A549 (cell line): ENCODE data around the gene SORBS1. TPM values are rescaled to one million over a fixed set of nuclear protein-coding genes. Genes with fewer than 3 reads are reported as not detected.
A peak's percentile ranks its signal among the peaks of the same experiment; 100 is the strongest.

Source experiments
- ATAC-seq, 2 experiments: fragments of 200-7000 bp in 1 of 2; fragments of >200 bp in 1 of 2; cut with Nextera tagmentation in 1 of 2; cut with Tn5 transposase in 1 of 2; 3 replicates each; pipeline versions ENCODE4 v1.8.0 to v1.9.1; 2018 to 2020; ENCODE audit warnings: mild to moderate bottlenecking in 1 of 2, moderate library complexity in 1 of 2
- CTCF ChIA-PET: fragments of 300-600 bp; sonication (Branson Sonifier 250); formaldehyde crosslinking; extraction: SDS; loops from one replicate; lab custom pipeline; 2021; ENCODE audit warnings: antibody characterized with exemption, inconsistent platforms; lab: Yijun Ruan, JAX
- POLR2A ChIA-PET: fragments of 350-600 bp; formaldehyde crosslinking; extraction: SDS; loops from one replicate; lab custom pipeline; 2021; ENCODE audit warnings: antibody characterized with exemption, inconsistent platforms; lab: Yijun Ruan, JAX
- DNase-seq, 2 experiments: peaks; one replicate each; pipeline versions ENCODE4 v3.0.0 to v3.0.0-alpha.2; 2011 to 2016; ENCODE audit warnings: low read depth in 1 of 2, low spot score in 1 of 2
- FAIRE-seq: peaks from 2 replicates; lab custom pipeline; 2011; peaks lifted over from hg19 to GRCh38; lab: Jason Lieb, UNC
- H3K27ac ChIP-seq, 2 experiments: fragments of >200 bp; sonication (Bioruptor Twin); formaldehyde crosslinking; 3 replicates each; pipeline ENCODE4 v1.5.1; 2016 to 2017
- H3K4me1 ChIP-seq: fragments of >200 bp; sonication (Bioruptor Twin); formaldehyde crosslinking; 3 replicates; pipeline ENCODE4 v1.6.1; 2016
- H3K4me2 ChIP-seq: fragments of >200 bp; sonication (Bioruptor Twin); formaldehyde crosslinking; 3 replicates; pipeline ENCODE4 v1.6.1; 2016
- H3K4me3 ChIP-seq: fragments of >200 bp; sonication (Bioruptor Twin); formaldehyde crosslinking; 3 replicates; pipeline ENCODE4 v1.5.1; 2016
- H3K9me3 ChIP-seq: fragments of >200 bp; sonication (Bioruptor Twin); formaldehyde crosslinking; 3 replicates; pipeline ENCODE4 v1.6.1; 2016
- BHLHE40 ChIP-seq: IDR thresholded peaks from 2 replicates; pipeline ENCODE4 v1.6.1; 2012; ENCODE audit warnings: low read depth, low read length, inconsistent platforms
- CBX8 ChIP-seq: fragments of 200-600 bp; sonication (generic); IDR thresholded peaks from 2 replicates; pipeline ENCODE4 v1.6.1; 2016
- CEBPB ChIP-seq, 2 experiments: fragments of >200 bp in 1 of 2; sonication (Bioruptor Twin) in 1 of 2; formaldehyde crosslinking in 1 of 2; IDR thresholded peaks; 2 replicates each; pipeline ENCODE4 v1.6.1; 2012 to 2016
- E2F6 ChIP-seq: IDR thresholded peaks from 2 replicates; pipeline ENCODE4 v1.6.1; 2012; ENCODE audit warnings: low read depth, borderline replicate concordance
- EHF ChIP-seq: fragments of 250-450 bp; sonication (Bioruptor Pico); IDR thresholded peaks from 2 replicates; pipeline ENCODE4 v1.5.0; 2020; ENCODE audit warnings: mild to moderate bottlenecking
- EHMT2 ChIP-seq: fragments of 200-600 bp; sonication (generic); IDR thresholded peaks from 2 replicates; pipeline ENCODE4 v1.6.1; 2016; ENCODE audit warnings: antibody characterized with exemption, low read depth, mild to moderate bottlenecking, moderate library complexity
- EP300 ChIP-seq, 2 experiments: fragments of >200 bp; sonication (Bioruptor Twin); formaldehyde crosslinking; IDR thresholded peaks; 2 replicates in 1 of 2; 3 replicates in 1 of 2; pipeline ENCODE4 v1.6.1; 2016 to 2017
- FOSL2 ChIP-seq, 2 experiments: fragments of 450-650 bp in 1 of 2; fragments of >200 bp in 1 of 2; sonication (Bioruptor Twin) in 1 of 2; formaldehyde crosslinking; IDR thresholded peaks; 2 replicates each; pipeline versions ENCODE4 v1.5.0 to v1.6.1; 2016 to 2020; ENCODE audit warnings: mild to moderate bottlenecking in 1 of 2, moderate library complexity in 1 of 2
- GATA3 ChIP-seq: IDR thresholded peaks from 2 replicates; pipeline ENCODE4 v1.6.1; 2012; ENCODE audit warnings: borderline replicate concordance
- HOXA7 ChIP-seq: fragments of 250-450 bp; sonication (Bioruptor Pico); IDR thresholded peaks from 2 replicates; pipeline ENCODE4 v1.5.0; 2020; ENCODE audit warnings: mild to moderate bottlenecking, moderate library complexity
- HOXB13 ChIP-seq: fragments of 250-450 bp; sonication (Bioruptor Pico); IDR thresholded peaks from 2 replicates; pipeline ENCODE4 v1.5.0; 2020; ENCODE audit warnings: low read depth, mild to moderate bottlenecking, moderate library complexity
- HOXB5 ChIP-seq: fragments of 250-450 bp; sonication (Bioruptor Pico); IDR thresholded peaks from 2 replicates; pipeline ENCODE4 v1.5.0; 2020; ENCODE audit warnings: mild to moderate bottlenecking, moderate library complexity
- JUN ChIP-seq, 2 experiments: fragments of >200 bp; sonication (Bioruptor Twin); formaldehyde crosslinking; IDR thresholded peaks; 2 replicates in 1 of 2; 3 replicates in 1 of 2; pipeline ENCODE4 v1.6.1; 2016 to 2017
- JUNB ChIP-seq: fragments of >200 bp; sonication (Bioruptor Twin); formaldehyde crosslinking; IDR thresholded peaks from 2 replicates; pipeline ENCODE4 v1.6.1; 2016
- MAX ChIP-seq: IDR thresholded peaks from 2 replicates; pipeline ENCODE4 v1.6.1; 2012
- NFE2L2 ChIP-seq: fragments of 150-350 bp; conservative IDR thresholded peaks from 2 replicates; pipeline ENCODE4 v1.6.1; 2014; ENCODE audit warnings: low read length
- RAD21 ChIP-seq, 2 experiments: fragments of >200 bp in 1 of 2; sonication (Bioruptor Twin) in 1 of 2; formaldehyde crosslinking in 1 of 2; IDR thresholded peaks in 1 of 2; conservative IDR thresholded peaks in 1 of 2; 2 replicates in 1 of 2; 3 replicates in 1 of 2; pipeline ENCODE4 v1.6.1; 2012 to 2018; ENCODE audit warnings: inconsistent platforms in 1 of 2
- RCOR1 ChIP-seq: fragments of 150-350 bp; IDR thresholded peaks from 2 replicates; pipeline ENCODE4 v1.6.1; 2014; ENCODE audit warnings: antibody characterized with exemption, low read length, low read depth
- REST ChIP-seq: fragments of 200-600 bp; sonication (generic); IDR thresholded peaks from 2 replicates; pipeline ENCODE4 v1.6.1; 2016; ENCODE audit warnings: antibody characterized with exemption, mild to moderate bottlenecking, moderate library complexity
- RNF2 ChIP-seq: fragments of 200-600 bp; sonication (generic); IDR thresholded peaks from 2 replicates; pipeline ENCODE4 v1.6.1; 2016; ENCODE audit warnings: low read depth, mild to moderate bottlenecking, antibody characterized with exemption, moderate library complexity, borderline replicate concordance
- SMC3 ChIP-seq: fragments of >200 bp; sonication (Bioruptor Twin); formaldehyde crosslinking; IDR thresholded peaks from 3 replicates; pipeline ENCODE4 v1.6.1; 2018; ENCODE audit warnings: inconsistent platforms
- USF2 ChIP-seq: fragments of 450-650 bp; IDR thresholded peaks from 2 replicates; pipeline ENCODE4 v1.6.1; 2014; ENCODE audit warnings: antibody characterized with exemption
- ZSCAN20 ChIP-seq: fragments of 250-450 bp; sonication (Bioruptor Pico); IDR thresholded peaks from 2 replicates; pipeline ENCODE4 v1.8.0; 2022; ENCODE audit warnings: mild to moderate bottlenecking, moderate library complexity
- WGBS: methylation state at CpG from one replicate; pipeline ENCODE4 v1.1.6; 2017; ENCODE audit errors: missing lambda C conversion rate; 5-methylcytosine and 5-hydroxymethylcytosine counted together
- polyA plus RNA-seq, 4 experiments: library from polyadenylated mRNA; depleted of rRNA in 3 of 4; stranded (reverse); fragments of >200 nt; fragmentation: RNase III in 1 of 4; extraction: RNeasy Plus Mini Kit Qiagen cat#74134 plus additional on column Dnase treatment in 1 of 4; gene quantifications; 2 replicates in 3 of 4; 3 replicates in 1 of 4; pipeline ENCODE4 v1.2.3, GENCODE V29; 2011 to 2017

SORBS1 gene
- polyA plus RNA-seq, 2 of the 4 experiments (the other 2 are of a cell fraction), result 0.39 to 0.80 TPM

- H3K9me3 ChIP-seq, result no peaks in the 10 kb centered on the region
- H3K4me2 ChIP-seq, result no peak overlapping the region
- peaks cover 33% of the 10 kb centered on the region for H3K4me1 ChIP-seq
- TF ChIP-seq HOXB13 (CRISPR knock-in tag), result no peak
- no peak for TF ChIP-seq HOXB5
- no peak for TF ChIP-seq E2F6
- no peak for TF ChIP-seq HOXA7
- no peak for TF ChIP-seq RNF2
- 92% methylated on average over 6 of the region's 6 CpGs for WGBS
- H3K27ac ChIP-seq, result no peak overlapping the region
- FAIRE-seq, result no peak
- ChIA-PET CTCF (no interaction called here), POLR2A (no interaction called here)
- DNase-seq, result no peak
- H3K4me3 ChIP-seq, result no peak overlapping the region
- ATAC-seq, result no peak
These were observed 248.9 kb downstream of the SORBS1 start for GRCh38 chr10:95312257-95312656.

GRCh38 chr10:95309958-95310357, 251.2 kb downstream of the SORBS1 start:
- H3K4me2 ChIP-seq, result no peak overlapping the region
- no peak for TF ChIP-seq REST
- no peak for TF ChIP-seq BHLHE40
- TF ChIP-seq, all 56 proteins: peak for 0
- 88% methylated on average over 1 of the region's 1 CpG for WGBS
- DNase-seq (no peak), ATAC-seq (no peak), FAIRE-seq (no peak)
- Histone ChIP-seq H3K4me3 (no peak overlapping the region), H3K4me1 (peaks cover 48% of the 10 kb centered on the region), H3K9me3 (no peaks in the 10 kb centered on the region), H3K27ac (peak overlapping the region in 1 of 2 experiments; percentile 72; a peak in 3 of 6 replicates)
- ChIA-PET POLR2A (no interaction called here), CTCF (interaction anchor here (2.3 to 3.4 kb wide), 3 partner anchors 53 to 67 kb away, joined by 11 to 16 read pairs (median 14); no protein-coding TSS in a partner anchor)

GRCh38 chr10:95308389-95309302, 252.5 kb downstream of the SORBS1 start:
- WGBS, result 5% methylated on average over 8 of the region's 8 CpGs
- no peaks in the 10 kb centered on the region for H3K9me3 ChIP-seq
- ATAC-seq (peak; percentile 86 to 94), FAIRE-seq (peak; percentile 74), DNase-seq (peak; percentile 62 to 90)
- TF ChIP-seq RAD21 (conservative IDR thresholded peaks at IDR 0.05 in 1 of 2, IDR thresholded peaks at IDR 0.05 in 1 of 2), result peak; percentile 27 to 30; a peak in 3 of 5 replicates
- no peak for TF ChIP-seq EHMT2
- TF ChIP-seq CBX8, result no peak
- TF ChIP-seq EHF, result no peak
- TF ChIP-seq NFE2L2, result no peak
- TF ChIP-seq FOSL2 (IDR thresholded peaks at IDR 0.05), result peak; percentile 86
- peak; percentile 96 for TF ChIP-seq FOSL2 (CRISPR knock-in tag; IDR thresholded peaks at IDR 0.05)
- peak; percentile 78; the same call in 1 of the 2 replicates for TF ChIP-seq HOXB5
- no peak for TF ChIP-seq RCOR1
- TF ChIP-seq JUN (IDR thresholded peaks at IDR 0.05), result peak; percentile 46 to 73; a peak in 4 of 5 replicates
- peak in 1 of 2 experiments; percentile 42; a peak in 1 of 5 replicates for TF ChIP-seq EP300 (IDR thresholded peaks at IDR 0.05)
- TF ChIP-seq SMC3, result peak; percentile 31; the same call in 1 of the 3 replicates
- TF ChIP-seq CEBPB (IDR thresholded peaks at IDR 0.05), result peak in 1 of 2 experiments; percentile 48; a peak in 1 of 4 replicates
- peak; percentile 69 for TF ChIP-seq MAX
- TF ChIP-seq USF2, result no peak
- TF ChIP-seq JUNB, result peak; percentile 78
- TF ChIP-seq GATA3, result peak; percentile 85
- peak; percentile 24; the same call in 1 of the 2 replicates for TF ChIP-seq ZSCAN20 (CRISPR knock-in tag)
- CTCF ChIA-PET, result interaction anchor here (1.0 to 3.4 kb wide), 8 partner anchors 15 to 66 kb away, joined by 3 to 16 read pairs (median 4); no protein-coding TSS in a partner anchor
- POLR2A ChIA-PET, result interaction anchor here (1.3 kb wide), 1 partner anchor 18 kb away, joined by 4 read pairs; the partner anchor contains the start of gene PDLIM1
- H3K27ac ChIP-seq, result peak overlapping the region; percentile 70 to 84
- H3K4me3 ChIP-seq, result no peak overlapping the region
- peaks cover 62% of the 10 kb centered on the region for H3K4me1 ChIP-seq
- peak overlapping the region; percentile 74 for H3K4me2 ChIP-seq
